Stimulated activated naive CD8-positive, alpha-beta T cell treated with anti-CD3 and anti-CD28 coated beads, Interleukin-15, amount 100 ng/mL, for 72 hours (primary cell): ENCODE results near the gene AGPAT4.
A peak's percentile ranks its signal among the peaks of the same experiment; 100 is the strongest.
"Not testable (repeated sequence)": the region's sequence is repeated elsewhere in the genome, so short reads cannot be mapped to it uniquely, and the experiment has no call there.

Experiments
- ATAC-seq: fragments of 150-1000 bp; cut with Tn5 transposase; 2 replicates; pipeline ENCODE4 v1.10.0; 2021; ENCODE audit warnings: mild to moderate bottlenecking, moderate library complexity
- DNase-seq, 2 donors: peaks; one replicate each; pipeline ENCODE4 v3.0.0; 2021 to 2022
- H3K27ac Mint-ChIP-seq, 2 donors: one replicate each; pipeline ENCODE4 v1.8.0; 2022; ENCODE audit warnings: mild to moderate bottlenecking in 2 of 2, mixed read lengths in 2 of 2, moderate library complexity in 2 of 2
- H3K27me3 Mint-ChIP-seq: one replicate; pipeline ENCODE4 v1.8.0; 2022; ENCODE audit warnings: mixed read lengths
- H3K4me1 Mint-ChIP-seq: one replicate; pipeline ENCODE4 v1.8.0; 2022; ENCODE audit warnings: mild to moderate bottlenecking, mixed read lengths
- H3K4me3 Mint-ChIP-seq, 2 donors: one replicate each; pipeline ENCODE4 v1.8.0; 2022; ENCODE audit warnings: mild to moderate bottlenecking in 2 of 2, mixed read lengths in 2 of 2, moderate library complexity in 1 of 2
- H3K9me3 Mint-ChIP-seq, 2 donors: one replicate each; pipeline ENCODE4 v1.8.0; 2022; ENCODE audit warnings: mixed read lengths in 2 of 2

The AGPAT4 gene

DNA sequence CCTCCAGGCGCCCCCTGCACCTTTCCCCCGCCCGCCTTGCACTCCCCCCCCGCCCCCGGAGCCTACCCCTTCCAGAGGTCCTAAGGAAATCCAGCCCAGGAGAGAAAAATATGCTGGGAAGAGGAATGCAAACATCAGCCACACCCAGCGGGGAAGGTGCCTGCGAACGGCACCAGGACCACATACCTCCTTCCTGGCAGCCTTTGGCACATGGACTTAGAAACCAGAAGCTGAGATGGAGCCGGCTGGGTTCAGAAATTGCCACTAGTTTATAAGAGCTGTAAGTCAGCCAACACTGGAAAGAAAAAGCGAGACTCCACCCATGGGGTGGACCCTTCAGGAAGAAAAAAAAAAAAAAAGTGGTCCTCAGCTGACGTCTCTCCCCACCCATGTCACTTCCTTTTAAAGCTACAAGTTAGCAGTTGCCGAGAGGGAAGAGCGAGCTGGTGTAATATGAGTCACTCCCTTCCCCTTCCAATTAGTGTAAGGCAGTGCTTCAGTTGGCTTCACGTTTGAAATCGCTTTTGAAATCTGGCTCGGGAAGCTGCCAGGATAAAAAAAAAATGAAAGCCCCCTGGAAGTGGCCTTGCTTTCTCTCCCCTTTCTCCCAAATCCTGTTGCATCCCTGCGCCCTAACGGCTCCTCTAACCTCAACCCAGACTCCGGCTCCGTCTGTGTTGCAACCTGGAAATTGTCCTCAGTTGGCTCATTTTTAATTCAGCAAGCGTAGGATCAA, at the start of gene AGPAT4:
Gene AGPAT4, minus strand, starts transcription at position 310 of the 736 bp plus-strand sequence. CDS start 41,848 bp downstream, outside the sequence.
- DNase-seq, result peak; percentile 63 to 73
- Mint-ChIP-seq H3K4me3 (peak within 1 kb of the TSS; percentile 83 to 97), H3K4me1 (peaks cover 21% of the 10 kb centered on the region), H3K9me3 (no peaks in the 10 kb centered on the region), H3K27me3 (peaks cover 6% of the 10 kb centered on the region), H3K27ac (peak within 1 kb of the TSS; percentile 89 to 98)
- ATAC-seq, result peak; percentile 98

- Mint-ChIP-seq H3K9me3 (peaks cover 6 to 14% of the 10 kb centered on the region in 2 donors), H3K4me1 (no peaks in the 10 kb centered on the region), H3K27me3 (peaks cover 11% of the 10 kb centered on the region), H3K4me3 (no peak overlapping the region), H3K27ac (no peak overlapping the region)
- DNase-seq (no peak), ATAC-seq (no peak)
These were observed 45.4 kb upstream of the AGPAT4 start for GRCh38 chr6:161319231-161319630.

DNA sequence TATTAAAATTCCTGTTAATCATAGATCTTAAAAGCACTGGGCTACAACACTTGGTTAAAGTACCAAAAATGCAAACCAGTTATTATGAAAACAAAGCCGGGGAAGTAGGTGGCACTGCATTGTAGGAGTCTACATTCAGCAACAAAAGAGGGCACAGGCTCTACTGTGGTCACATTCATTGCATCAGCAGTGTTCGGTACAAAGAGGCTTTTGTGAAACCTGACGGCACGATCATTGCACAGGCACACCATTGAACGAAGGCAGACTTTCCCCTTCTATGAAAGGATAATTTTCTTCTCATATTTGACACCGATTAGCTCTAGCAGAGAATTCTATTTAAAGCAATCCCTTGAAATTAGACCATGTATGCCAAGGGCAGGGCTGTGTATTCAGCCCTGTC, 44.6 kb upstream of the AGPAT4 start:
- Mint-ChIP-seq H3K27ac (no peak overlapping the region), H3K27me3 (peaks cover 16% of the 10 kb centered on the region), H3K4me1 (no peaks in the 10 kb centered on the region), H3K4me3 (no peak overlapping the region), H3K9me3 (peaks cover 6 to 15% of the 10 kb centered on the region in 2 donors)
- no peak for ATAC-seq
- no peak for DNase-seq

GRCh38 chr6:161316531-161316930, 42.7 kb upstream of the AGPAT4 start:
- no peak for DNase-seq
- H3K4me3 Mint-ChIP-seq, result no peak overlapping the region

GRCh38 chr6:161315246-161315917, 41.5 kb upstream of the AGPAT4 start:
- H3K9me3 Mint-ChIP-seq, result peaks cover 6 to 15% of the 10 kb centered on the region in 2 donors
- H3K27me3 Mint-ChIP-seq, result peaks cover 16% of the 10 kb centered on the region
- not testable (repeated sequence) for H3K27ac Mint-ChIP-seq, ATAC-seq, H3K4me1 Mint-ChIP-seq, DNase-seq, H3K4me3 Mint-ChIP-seq

More at GRCh38 chr6:161316531-161316930, 42.7 kb upstream of the AGPAT4 start:
- Mint-ChIP-seq H3K27me3 (peaks cover 16% of the 10 kb centered on the region), H3K4me1 (no peaks in the 10 kb centered on the region), H3K9me3 (peaks cover 6 to 15% of the 10 kb centered on the region in 2 donors), H3K27ac (no peak overlapping the region)
- no peak for ATAC-seq

- H3K27ac Mint-ChIP-seq, result peak overlapping the region in 1 of 2 donors; percentile 64
- ATAC-seq, H3K4me1 Mint-ChIP-seq, H3K4me3 Mint-ChIP-seq, DNase-seq: not testable (repeated sequence)
- H3K27me3 Mint-ChIP-seq, result peaks cover 16% of the 10 kb centered on the region
- H3K9me3 Mint-ChIP-seq, result peaks cover 6 to 15% of the 10 kb centered on the region in 2 donors
These were observed 40.8 kb upstream of the AGPAT4 start for GRCh38 chr6:161314541-161315245.

DNA sequence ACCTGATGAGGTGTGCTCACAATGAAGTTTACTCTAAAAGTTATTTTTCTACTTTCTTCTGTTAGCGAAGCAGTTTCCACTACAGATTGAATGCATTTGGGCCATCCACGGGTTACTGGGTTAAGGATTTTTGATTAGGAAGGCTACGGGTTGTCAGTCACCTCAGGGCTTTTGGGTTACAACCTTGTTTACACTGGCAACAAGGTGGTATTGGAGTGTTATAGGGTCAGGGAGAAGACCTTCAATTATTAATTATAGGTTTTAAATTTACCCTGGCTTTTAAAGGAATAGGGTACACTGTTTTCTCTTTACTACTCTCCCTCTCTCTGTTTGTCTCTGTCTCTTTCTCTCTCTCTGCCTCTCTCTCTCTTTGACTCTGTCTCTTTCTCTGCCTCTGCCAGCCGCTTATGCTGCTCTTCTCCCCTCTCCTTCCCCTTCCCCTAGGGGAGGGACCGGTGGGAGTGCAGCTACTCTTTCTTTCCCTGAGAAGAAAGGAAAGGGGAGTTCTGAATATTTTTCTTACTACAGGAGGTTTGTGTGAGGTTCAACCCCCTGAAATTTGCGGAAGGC, 40.2 kb upstream of the AGPAT4 start:
- Mint-ChIP-seq H3K4me3 (no peak overlapping the region), H3K27ac (peak overlapping the region in 1 of 2 donors; percentile 64), H3K4me1 (no peaks in the 10 kb centered on the region), H3K9me3 (peaks cover 6 to 15% of the 10 kb centered on the region in 2 donors), H3K27me3 (peaks cover 11% of the 10 kb centered on the region)
- ATAC-seq (no peak), DNase-seq (no peak)

DNA sequence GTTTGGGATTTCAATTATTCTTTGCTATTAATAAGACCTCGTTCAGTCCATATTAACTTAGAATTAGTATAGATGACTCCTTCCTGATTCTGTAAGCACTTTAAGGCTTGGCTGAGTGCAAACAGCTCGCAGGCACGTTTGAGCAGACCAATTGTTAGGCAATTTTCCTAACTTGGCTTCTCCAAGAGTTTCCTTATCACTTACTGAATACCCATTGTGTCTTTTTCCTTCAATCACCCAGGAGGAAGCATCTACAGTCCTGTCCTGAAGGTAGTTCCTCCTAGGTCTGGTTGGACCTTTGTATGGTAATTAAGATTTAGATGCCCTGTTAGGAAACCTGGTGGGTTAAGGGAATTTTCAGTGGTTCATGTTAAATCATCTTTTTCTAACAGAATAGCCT, 39.6 kb upstream of the AGPAT4 start:
- ATAC-seq, result not testable (repeated sequence)
- H3K9me3 Mint-ChIP-seq, result peaks cover 6 to 15% of the 10 kb centered on the region in 2 donors

DNA sequence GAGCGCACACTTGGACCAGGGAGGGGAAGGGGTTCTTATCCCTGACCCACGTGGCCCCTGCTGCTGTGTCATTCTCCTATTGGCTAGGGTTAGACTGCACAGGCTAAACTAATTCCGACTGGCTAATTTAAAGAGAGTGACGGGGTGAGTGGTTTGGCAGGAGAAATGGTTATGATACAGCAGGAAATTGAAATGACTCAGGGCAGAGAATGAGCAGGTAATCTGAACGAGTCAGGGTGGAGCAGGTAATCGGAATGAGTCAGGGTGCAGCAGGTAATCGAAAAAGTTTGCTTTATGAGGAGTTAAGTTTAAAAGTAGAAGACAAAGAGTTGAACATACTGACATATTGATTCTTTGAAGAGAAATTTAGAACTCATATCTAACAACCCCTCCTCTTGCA, 35.9 kb upstream of the AGPAT4 start:
- not testable (repeated sequence) for ATAC-seq, H3K27me3 Mint-ChIP-seq, DNase-seq, H3K9me3 Mint-ChIP-seq, H3K4me1 Mint-ChIP-seq, H3K4me3 Mint-ChIP-seq, H3K27ac Mint-ChIP-seq

More for the DNA sequence above, 39.6 kb upstream of the AGPAT4 start:
- not testable (repeated sequence) for H3K4me1 Mint-ChIP-seq, H3K27ac Mint-ChIP-seq, H3K27me3 Mint-ChIP-seq, DNase-seq, H3K4me3 Mint-ChIP-seq

DNA sequence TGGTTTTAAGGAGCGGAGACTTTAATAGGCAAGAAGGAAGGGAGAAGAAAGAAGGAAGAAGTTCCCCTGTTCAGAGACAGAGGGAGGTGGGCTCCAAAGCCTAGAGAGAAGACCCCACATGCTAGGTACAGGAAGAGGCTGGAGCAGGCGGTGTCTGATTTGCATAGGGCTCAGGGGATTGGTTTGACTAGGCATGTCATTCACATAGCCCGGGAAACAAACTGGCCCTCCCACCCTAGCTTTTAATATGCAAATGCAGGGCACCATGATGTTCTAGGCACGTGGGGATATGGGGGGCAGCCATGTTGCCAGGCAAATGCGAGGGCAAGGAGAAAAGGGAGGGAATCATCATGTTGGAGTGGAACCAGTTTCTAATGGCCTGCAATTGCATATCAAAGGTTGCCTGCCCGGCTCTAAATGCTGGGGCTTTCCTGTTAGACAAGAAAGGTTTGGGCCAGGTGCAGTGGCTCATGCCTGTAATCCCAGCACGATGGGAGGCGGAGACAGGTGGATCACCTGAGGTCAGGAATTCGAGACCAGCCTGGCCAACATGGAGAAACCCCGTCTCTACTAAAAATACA, 34.3 kb upstream of the AGPAT4 start:
- Mint-ChIP-seq H3K4me1 (no peaks in the 10 kb centered on the region), H3K27ac (no peak overlapping the region)

DNA sequence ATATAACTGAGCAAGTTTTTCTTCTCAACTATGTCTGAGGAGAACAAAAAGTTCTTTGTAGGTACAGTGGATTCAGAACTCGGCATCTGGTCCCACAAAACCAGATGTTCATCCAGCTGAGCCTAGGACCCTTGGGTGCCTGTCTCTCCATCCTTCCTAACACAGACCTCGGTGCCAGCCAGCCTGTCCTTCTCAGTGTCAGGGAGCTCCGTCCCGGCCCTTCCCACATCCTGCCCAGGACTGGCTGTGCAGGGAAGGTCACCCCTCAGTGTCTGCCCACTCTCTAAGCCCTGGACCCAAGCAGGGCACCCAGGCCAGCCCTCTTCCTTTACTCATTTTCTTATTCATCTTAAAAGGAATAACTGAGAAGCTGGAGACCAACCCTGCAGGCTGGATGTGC, 32.0 kb upstream of the AGPAT4 start:
- Mint-ChIP-seq H3K9me3 (no peaks in the 10 kb centered on the region), H3K4me3 (no peak overlapping the region), H3K27ac (peak overlapping the region in 1 of 2 donors; percentile 18), H3K4me1 (no peaks in the 10 kb centered on the region), H3K27me3 (peaks cover 9% of the 10 kb centered on the region)
- ATAC-seq (no peak), DNase-seq (no peak)

More for the DNA sequence above, 34.3 kb upstream of the AGPAT4 start:
- H3K27me3 Mint-ChIP-seq, result peaks cover 9% of the 10 kb centered on the region
- ATAC-seq (no peak), DNase-seq (no peak)
- no peak overlapping the region for H3K4me3 Mint-ChIP-seq
- no peaks in the 10 kb centered on the region for H3K9me3 Mint-ChIP-seq

- Mint-ChIP-seq H3K4me1 (no peaks in the 10 kb centered on the region), H3K27me3 (peaks cover 9% of the 10 kb centered on the region), H3K4me3 (no peak overlapping the region), H3K9me3 (no peaks in the 10 kb centered on the region), H3K27ac (peak overlapping the region in 1 of 2 donors; percentile 79)
- ATAC-seq (peak; percentile 12), DNase-seq (no peak)
These were observed 29.9 kb upstream of the AGPAT4 start for GRCh38 chr6:161303628-161304340.

DNA sequence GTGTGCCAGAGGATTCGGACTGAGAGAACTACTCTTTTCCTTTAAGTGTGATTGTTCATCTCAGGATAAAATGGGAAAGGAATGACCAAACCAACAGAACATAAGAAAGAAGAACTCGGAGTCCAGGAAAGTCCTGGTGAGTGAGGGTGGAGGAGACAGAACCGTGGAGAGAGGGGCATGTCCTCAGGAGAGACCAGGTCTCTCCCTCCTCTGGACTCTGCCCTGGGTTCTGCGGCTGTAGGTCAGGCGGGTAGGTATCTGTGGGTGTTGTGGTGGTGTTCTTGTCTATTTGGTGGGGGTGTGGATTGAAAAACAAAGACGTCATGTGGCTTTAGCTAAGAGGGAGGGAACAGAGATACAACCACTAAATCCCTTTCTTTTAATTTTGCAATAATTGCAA, 29.1 kb upstream of the AGPAT4 start:
- Mint-ChIP-seq H3K27me3 (peaks cover 9% of the 10 kb centered on the region), H3K27ac (no peak overlapping the region), H3K4me3 (no peak overlapping the region), H3K9me3 (no peaks in the 10 kb centered on the region), H3K4me1 (no peaks in the 10 kb centered on the region)
- ATAC-seq, result no peak
- DNase-seq, result no peak

GRCh38 chr6:161301338-161301737, 27.5 kb upstream of the AGPAT4 start:
- H3K9me3 Mint-ChIP-seq, result no peaks in the 10 kb centered on the region
- H3K4me1 Mint-ChIP-seq, result no peaks in the 10 kb centered on the region
- no peak overlapping the region for H3K4me3 Mint-ChIP-seq
- no peak for ATAC-seq
- H3K27me3 Mint-ChIP-seq, result peaks cover 9% of the 10 kb centered on the region
- no peak for DNase-seq
- no peak overlapping the region for H3K27ac Mint-ChIP-seq
